ENCODE data around the gene ZIM2.
"Not testable (repeated sequence)": the region's sequence is repeated elsewhere in the genome, so short reads cannot be mapped to it uniquely, and the experiment has no call there.

The ZIM2 gene

DNA sequence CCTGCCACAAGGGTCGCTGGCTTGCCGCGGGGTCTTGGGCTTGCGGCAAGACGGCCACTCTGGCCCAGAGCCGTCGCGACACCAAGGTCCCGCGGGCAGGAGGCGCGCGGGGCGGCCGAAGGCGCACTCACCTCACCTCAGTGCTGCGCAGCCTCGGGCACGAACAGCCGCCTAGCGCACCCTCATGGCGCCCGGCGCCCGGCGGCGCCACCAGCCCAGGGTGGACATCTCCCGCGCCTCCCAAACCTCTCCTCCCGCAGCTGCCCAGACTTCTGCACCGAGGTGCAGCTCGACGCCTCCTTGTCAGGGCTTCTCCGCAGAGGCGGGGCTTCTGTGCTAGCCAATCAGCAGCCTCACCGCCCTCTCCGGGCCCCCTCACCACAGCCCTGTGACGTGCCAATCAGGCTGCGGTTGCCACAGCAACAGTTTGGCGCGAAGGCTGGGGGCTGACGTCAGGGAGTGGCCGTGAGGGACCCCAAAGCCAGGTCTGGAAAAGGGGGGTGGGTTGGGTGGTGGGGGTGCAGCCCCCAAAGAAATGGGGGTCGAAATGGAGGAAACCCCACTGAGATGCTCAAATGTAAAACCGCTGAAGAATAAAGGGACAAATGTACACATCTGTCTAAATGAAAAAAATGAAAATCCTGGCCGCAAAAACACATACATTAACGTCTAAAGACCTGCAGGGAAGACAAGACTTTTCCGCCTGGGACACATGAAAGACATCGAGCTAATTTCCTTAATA lies at the start of gene ZIM2, which contains the start of gene PEG3:
Gene ZIM2 (minus strand): TSS at position 276 of the 742 bp plus-strand sequence. CDS start 16,449 bp downstream, outside the sequence.
Gene PEG3 (minus strand): TSS at position 276 of the 742 bp plus-strand sequence. CDS start 16,071 bp downstream, outside the sequence.
- peak in 12 of 14 donors; percentile 31 to 92 (median 62) for DNase-seq

GRCh38 chr19:56885173-56885985 lies 44.9 kb upstream of the ZIM2 start:
- DNase-seq: no peak

- DNase-seq: no peak
These were observed 43.9 kb upstream of the ZIM2 start for GRCh38 chr19:56884441-56884840.

GRCh38 chr19:56880592-56881190 lies 40.2 kb upstream of the ZIM2 start:
- no peak for DNase-seq

GRCh38 chr19:56877069-56877715 lies 36.7 kb upstream of the ZIM2 start:
- DNase-seq: no peak

DNA sequence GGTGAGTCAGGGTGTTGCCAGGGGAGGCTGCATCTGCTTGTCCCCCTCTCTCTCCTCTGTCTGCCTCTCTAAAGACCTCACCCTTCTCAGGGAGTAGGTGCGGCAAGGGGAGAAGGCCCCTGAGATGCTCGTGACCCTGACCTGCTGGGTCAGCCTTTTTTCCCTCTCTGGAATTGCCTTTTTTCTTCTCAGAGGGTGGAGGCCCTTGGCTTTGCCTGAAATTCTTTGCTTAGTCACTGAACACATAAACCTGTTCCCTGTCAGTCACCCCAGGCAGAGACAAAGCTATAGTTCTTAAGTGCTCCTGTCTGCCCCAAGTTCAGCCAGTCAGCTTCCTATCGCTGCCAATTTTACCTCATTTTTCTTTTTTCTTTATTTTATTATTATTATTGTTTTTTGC lies 35.2 kb upstream of the ZIM2 start:
- DNase-seq: no peak

DNA sequence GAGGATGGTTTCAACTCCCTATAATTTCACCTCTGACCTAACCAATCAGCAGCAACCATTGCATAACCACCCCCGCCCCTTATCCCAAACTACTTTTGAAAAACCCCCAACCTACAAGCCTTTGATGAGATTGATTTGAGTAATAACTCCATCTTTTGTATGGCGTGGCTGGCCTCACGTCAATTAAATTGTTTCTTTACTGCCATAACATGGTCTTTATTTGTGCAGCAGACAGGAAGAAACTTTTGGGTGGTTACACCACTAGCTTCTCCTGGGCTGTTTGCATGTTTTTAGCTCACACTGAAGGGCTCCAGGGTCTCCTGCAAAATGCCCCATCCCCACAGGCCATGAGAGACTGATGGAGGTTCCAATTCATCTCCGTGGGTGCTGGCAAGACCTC lies 34.0 kb upstream of the ZIM2 start:
- DNase-seq: no peak

DNA sequence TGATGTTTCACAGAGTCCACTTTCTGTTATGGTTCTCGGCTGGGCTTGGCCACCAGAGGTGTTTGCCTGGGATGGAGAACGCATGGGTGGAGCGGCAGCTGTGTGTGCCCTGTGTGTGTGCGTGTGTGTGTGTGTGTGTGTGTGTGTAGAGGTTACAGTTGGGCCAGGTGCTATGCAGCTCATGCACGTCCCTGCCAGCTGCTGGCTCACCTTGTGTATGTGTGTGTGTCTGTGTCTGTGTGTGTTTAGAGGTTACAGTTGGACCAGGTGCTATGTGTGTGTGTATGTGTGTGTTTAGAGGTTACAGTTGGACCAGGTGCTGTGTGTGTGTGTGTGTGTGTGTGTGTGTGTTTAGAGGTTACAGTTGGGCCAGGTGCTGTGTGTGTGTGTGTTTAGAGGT lies 33.0 kb upstream of the ZIM2 start:
- no peak for DNase-seq

GRCh38 chr19:56869886-56870285 lies 29.4 kb upstream of the ZIM2 start:
- DNase-seq: no peak

DNA sequence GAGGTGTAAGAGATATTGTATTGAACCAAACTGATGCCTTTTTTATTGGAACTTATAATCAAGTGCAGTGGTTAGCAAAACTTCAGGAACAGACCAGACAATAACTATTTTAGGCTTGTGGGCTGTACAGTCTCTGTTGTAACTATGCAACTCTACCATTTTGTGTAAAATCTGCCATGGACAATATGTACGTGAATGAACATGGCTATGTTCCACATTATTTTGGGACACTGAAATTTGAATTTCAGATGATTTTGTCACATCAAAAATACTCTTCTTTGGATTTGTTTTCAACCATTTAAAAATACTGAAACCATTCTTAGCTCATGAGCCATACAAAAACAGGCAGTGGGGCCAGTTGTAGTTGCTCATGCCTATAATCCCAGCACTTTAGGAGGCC lies 27.9 kb upstream of the ZIM2 start:
- DNase-seq: no peak

DNA sequence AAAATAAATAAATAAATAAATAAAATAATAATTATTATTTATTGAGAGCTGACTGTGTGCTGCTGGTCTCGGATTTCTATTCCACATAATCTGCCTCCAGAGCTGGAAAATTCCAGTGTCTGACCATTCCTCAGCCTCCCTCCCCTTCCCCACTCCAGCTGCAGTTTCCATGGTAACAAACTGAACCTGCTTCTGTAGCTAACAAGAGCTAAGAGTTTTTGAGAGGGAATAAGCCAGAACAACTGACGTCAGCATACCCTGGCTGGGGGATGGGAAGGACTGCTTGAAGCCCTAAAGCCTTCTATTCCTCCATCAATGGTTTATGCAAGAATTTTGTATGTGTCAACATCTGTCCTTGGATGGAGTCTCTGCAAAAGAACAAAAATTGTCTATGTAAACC lies 26.0 kb upstream of the ZIM2 start:
- DNase-seq: no peak

DNA sequence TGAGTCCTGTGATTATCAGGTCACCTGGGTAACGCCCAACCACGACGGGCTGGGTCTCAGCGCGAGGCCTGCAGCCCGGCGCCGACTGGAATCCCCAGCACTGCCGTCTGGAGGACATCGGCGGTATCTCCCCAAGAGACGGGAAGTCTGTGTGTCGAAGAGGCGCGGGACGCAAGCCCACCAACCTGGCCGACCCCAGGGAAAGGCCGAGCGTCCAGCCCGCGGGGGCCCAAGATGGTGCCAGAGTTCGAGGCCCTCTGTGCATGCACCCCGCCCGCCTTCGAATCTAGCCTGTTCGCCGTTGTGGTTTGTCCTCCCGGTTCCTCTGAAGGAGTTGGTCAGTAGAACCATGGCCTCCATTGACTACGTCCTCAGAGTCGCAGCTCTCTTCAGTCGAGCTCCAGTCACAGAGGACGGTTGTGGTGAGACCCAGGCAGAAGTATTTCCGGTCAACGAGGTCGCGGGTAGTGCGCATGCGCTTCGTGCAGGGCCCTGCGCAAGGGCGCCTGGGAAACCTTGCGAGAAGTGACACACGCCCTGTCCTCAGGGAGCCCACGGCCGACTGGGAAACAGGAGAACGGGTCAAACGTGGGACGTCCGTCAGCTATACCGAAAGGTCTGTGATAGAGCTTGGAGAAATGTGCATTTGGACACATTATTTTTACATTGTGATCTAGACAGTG lies 24.1 kb upstream of the ZIM2 start:
- DNase-seq: no peak

DNA sequence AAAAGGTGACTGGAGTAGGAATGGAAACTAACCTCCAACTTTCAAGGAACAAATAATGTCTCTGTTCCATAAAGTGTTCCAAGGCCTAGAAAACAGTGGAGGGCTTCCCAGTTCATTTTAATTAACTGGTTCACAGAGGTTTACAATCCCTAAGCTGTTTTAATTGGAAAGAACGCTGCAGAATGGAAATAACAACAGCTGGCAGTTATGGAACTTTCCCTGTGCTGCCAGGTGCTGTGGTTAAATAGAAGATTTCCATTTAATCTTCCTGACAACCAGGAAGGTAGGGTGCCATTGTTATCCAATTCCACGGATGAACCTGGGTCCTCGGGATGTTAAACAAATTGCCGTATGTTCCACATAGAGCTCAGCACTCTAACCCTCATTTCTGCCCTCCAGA lies 22.2 kb upstream of the ZIM2 start:
- DNase-seq: no peak

GRCh38 chr19:56860409-56860808 lies 19.9 kb upstream of the ZIM2 start:
- not testable (repeated sequence) for DNase-seq

DNA sequence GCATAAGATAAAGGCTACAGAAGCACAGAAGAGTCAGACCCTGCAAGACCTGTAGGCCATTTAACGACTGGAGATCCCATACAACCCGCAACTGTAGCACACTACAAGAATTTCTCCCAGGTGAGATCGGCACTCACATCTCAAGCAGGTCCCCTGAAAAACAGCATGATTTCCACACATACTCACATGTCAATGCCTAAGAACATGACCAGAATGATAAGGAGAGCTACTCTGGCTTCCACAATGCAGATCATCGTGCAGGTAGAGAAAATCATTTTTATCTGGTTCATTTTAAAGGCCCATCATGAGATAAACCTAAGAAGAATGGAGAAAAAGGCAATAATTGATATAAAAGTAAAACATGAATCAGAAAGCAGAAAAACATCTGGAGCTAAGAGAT lies 17.5 kb upstream of the ZIM2 start:
- no peak for DNase-seq

GRCh38 chr19:56856822-56857221 lies 16.3 kb upstream of the ZIM2 start:
- no peak for DNase-seq

DNA sequence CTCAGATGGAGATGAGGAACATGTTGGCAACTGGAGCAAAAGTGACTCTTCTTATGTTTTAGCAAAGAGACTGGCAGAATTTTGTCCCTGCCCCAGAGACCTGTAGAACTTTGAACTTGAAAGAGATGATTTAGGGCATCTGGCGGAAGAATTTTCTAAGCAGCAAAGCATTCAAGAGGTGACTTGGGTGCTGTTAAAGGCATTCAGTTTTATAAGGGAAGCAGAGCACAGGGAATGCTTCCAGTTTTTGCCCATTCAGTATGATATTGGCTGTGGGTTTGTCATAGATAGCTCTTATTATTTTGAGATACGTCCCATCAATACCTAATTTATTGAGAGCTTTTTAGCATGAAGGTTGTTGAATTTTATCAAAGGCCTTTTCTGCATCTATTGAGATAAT lies 11.8 kb upstream of the ZIM2 start:
- not testable (repeated sequence) for DNase-seq

GRCh38 chr19:56848166-56848565 lies 7.6 kb upstream of the ZIM2 start:
- no peak for DNase-seq

DNA sequence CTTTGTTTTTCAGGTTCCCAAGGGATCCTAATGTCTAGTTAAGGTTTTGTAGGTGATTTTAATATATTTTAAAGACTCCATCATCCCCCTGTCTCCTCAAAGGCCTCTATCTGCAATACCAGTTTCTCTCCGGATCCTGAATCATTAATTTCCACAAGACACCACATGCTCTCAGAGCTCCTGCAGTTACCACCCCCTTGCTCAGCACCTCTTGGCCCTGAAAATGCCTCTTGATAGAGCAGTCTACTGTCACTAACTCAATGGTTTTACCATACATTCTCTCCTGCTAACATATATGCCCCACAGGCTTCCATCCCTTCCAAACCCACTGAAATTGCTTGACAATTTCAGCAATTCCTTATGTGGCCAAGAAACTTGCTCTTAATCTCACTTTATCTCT lies 1.9 kb upstream of the ZIM2 start:
- no peak for DNase-seq

DNA sequence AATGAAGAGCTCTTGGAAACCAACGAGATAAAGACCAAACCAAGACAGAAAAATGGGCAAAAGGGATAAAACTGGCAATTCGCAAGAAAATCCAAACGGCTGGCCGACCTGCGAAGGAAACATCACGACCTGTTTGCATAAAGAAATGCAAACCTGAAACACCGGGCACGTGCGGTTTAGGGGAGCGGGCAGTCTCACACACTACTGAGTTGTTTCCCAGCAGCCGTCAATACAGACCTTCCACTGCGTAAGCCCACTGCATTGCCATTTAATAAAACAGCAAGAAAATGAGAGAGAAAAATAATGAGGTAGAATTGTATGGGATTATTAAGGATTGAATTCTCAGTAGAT lies 642 bp upstream of the ZIM2 start:
- no peak for DNase-seq

DNA sequence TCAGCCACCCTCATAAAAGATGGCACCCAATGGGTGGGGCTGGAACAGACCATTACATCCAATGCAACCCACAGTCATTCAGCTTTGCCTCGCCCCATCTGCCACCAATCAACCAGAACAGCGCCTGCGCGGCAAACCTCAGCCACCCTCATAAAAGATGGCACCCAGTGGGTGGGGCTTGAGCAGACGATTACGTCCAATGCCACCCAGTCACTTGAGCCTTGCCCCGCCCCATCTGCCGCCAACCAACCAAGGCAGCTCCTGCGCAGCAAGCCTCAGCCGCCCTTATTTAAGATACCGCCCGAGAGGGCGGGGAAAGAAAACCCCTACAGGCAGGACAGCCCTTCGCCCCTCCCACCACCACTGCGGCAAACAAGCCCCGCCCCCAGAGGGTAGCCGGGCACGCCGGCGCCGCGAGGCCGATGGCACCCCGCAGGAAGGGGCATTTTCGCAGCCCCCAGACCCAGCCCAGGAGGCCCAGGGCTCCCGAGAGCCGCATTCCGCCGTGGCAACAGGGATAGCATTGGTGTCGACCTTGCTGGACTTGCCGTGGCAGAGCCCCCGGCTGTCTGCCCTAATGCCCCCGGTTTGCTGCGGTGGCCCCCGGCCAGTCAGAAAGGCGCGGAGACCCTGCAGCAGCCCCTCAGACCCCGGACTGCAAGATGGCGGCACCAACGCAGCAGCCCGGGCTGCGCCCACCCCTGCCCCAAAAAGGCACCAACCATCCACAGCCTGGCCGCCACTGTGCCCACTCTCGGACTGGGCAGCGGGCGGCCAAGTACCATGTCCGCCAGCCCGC lies 675 bp downstream of the ZIM2 start:
- DNase-seq: peak in 13 of 14 donors; percentile 59 to 100 (median 96)
